ENCODE results near the gene KDM2A.

GRCh38 chr11:67261640-67261945, 142.5 kb downstream of the KDM2A start:
- TF ChIP-seq CTCF (IDR thresholded peaks at IDR 0.05): no peak
- TF ChIP-seq POLR2A (IDR thresholded peaks at IDR 0.05): no peak

Data from lower leg skin (tissue), 3 donors.